ENCODE data around the gene MGST2. TPM values are rescaled to one million over a fixed set of nuclear protein-coding genes. Genes with fewer than 3 reads are reported as not detected.

The MGST2 gene
- polyA plus RNA-seq, 1 donor from 2014 or later: 2.0 TPM

DNA sequence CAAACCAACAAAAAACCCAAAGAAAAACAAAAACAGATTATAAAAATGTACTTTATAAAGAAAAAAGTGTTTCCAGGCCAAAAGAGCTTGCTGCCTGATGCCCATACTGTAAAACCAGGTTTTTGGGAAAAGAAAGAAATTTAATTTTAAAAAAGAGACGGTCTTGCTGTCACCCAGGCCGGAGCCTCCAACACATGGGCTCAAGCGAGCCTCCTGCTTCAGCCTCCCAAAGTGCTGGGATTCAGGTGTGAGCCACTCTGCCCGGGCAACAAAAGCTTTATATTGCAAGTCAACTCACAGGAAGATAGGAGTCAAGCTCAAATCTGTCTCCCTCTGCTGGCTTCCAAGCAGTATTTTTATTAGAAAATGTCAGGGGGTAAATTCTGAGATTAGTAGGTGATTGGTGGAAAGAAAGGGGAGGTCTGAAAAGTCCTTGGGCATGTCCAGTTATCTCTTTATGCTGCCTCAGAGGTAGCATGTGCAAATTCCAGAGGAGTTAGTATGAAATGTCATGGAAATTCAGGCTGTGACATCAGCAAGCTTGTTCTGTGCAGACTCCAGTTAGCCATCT lies 39.4 kb downstream of the MGST2 start:
- Histone ChIP-seq H3K27me3 (ENCODE audit: insufficient read depth, low read depth, low read length) (no peaks in the 10 kb centered on the region), H3K79me2 (replicated peaks; ENCODE audit: insufficient read depth, low read length) (no peaks in the 10 kb centered on the region), H3K9me3 (ENCODE audit: low read length) (no peaks in the 10 kb centered on the region), H2AFZ (ENCODE audit: low read depth, low read length) (no peak overlapping the region), H3K36me3 (ENCODE audit: insufficient read depth, low read length) (no peaks in the 10 kb centered on the region), H3K4me2 (ENCODE audit: low read length) (no peak overlapping the region), H3F3A (ENCODE audit: insufficient read depth, low read length, poor library complexity, severe bottlenecking) (no peaks in the 10 kb centered on the region), H4K20me1 (ENCODE audit: insufficient read depth) (no peaks in the 10 kb centered on the region), H3K4me3 (ENCODE audit: low read length) (no peak overlapping the region), H3K27ac (ENCODE audit: low read length) (no peak overlapping the region), H3K9me2 (ENCODE audit: insufficient read depth, low read length) (no peaks in the 10 kb centered on the region), H3K9ac (ENCODE audit: low read length) (no peak overlapping the region)
- TF ChIP-seq EP300 (conservative IDR thresholded peaks at IDR 0.05; ENCODE audit: poor library complexity, severe bottlenecking) (no peak), POLR2AphosphoS5 (IDR thresholded peaks at IDR 0.05) (no peak), TAF1 (IDR thresholded peaks at IDR 0.05; ENCODE audit: low read depth) (no peak), EZH2 (IDR thresholded peaks at IDR 0.05; ENCODE audit: borderline replicate concordance, insufficient read depth, low read length, poor library complexity, severe bottlenecking) (no peak), SMC3 (conservative IDR thresholded peaks at IDR 0.05; ENCODE audit: poor library complexity) (no peak), RAD21 (conservative IDR thresholded peaks at IDR 0.05) (no peak), MXI1 (conservative IDR thresholded peaks at IDR 0.05; ENCODE audit: poor library complexity, severe bottlenecking) (no peak)
- TF ChIP-seq, protein P1, sequence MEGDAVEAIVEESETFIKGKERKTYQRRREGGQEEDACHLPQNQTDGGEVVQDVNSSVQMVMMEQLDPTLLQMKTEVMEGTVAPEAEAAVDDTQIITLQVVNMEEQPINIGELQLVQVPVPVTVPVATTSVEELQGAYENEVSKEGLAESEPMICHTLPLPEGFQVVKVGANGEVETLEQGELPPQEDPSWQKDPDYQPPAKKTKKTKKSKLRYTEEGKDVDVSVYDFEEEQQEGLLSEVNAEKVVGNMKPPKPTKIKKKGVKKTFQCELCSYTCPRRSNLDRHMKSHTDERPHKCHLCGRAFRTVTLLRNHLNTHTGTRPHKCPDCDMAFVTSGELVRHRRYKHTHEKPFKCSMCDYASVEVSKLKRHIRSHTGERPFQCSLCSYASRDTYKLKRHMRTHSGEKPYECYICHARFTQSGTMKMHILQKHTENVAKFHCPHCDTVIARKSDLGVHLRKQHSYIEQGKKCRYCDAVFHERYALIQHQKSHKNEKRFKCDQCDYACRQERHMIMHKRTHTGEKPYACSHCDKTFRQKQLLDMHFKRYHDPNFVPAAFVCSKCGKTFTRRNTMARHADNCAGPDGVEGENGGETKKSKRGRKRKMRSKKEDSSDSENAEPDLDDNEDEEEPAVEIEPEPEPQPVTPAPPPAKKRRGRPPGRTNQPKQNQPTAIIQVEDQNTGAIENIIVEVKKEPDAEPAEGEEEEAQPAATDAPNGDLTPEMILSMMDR (IDR thresholded peaks at IDR 0.05; ENCODE audit: poor library complexity, severe bottlenecking): no peak
- TF ChIP-seq, protein P2, sequence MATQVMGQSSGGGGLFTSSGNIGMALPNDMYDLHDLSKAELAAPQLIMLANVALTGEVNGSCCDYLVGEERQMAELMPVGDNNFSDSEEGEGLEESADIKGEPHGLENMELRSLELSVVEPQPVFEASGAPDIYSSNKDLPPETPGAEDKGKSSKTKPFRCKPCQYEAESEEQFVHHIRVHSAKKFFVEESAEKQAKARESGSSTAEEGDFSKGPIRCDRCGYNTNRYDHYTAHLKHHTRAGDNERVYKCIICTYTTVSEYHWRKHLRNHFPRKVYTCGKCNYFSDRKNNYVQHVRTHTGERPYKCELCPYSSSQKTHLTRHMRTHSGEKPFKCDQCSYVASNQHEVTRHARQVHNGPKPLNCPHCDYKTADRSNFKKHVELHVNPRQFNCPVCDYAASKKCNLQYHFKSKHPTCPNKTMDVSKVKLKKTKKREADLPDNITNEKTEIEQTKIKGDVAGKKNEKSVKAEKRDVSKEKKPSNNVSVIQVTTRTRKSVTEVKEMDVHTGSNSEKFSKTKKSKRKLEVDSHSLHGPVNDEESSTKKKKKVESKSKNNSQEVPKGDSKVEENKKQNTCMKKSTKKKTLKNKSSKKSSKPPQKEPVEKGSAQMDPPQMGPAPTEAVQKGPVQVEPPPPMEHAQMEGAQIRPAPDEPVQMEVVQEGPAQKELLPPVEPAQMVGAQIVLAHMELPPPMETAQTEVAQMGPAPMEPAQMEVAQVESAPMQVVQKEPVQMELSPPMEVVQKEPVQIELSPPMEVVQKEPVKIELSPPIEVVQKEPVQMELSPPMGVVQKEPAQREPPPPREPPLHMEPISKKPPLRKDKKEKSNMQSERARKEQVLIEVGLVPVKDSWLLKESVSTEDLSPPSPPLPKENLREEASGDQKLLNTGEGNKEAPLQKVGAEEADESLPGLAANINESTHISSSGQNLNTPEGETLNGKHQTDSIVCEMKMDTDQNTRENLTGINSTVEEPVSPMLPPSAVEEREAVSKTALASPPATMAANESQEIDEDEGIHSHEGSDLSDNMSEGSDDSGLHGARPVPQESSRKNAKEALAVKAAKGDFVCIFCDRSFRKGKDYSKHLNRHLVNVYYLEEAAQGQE (IDR thresholded peaks at IDR 0.05; ENCODE audit: borderline replicate concordance): no peak

DNA sequence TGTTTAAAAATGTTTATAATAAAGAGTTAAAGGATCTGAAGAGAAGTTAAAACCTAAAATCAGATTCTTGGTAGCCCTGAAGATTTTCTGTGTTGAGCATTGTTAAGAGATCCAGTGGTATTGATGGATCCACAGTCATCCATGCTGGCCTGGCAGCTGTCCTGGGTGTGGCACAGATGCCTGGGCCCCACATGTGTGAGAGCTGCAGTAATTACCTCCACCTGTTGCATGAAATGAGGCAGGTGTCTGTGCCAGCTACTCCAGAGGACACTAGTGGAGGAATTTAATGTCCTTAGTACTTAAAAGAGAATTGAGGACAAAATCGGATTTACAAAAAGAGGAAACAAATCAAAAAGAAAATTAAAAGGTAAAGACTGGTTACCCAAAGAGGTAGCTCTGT lies 44.0 kb downstream of the MGST2 start:
- Histone ChIP-seq H3K27me3 (ENCODE audit: insufficient read depth, low read depth, low read length) (no peaks in the 10 kb centered on the region), H4K20me1 (ENCODE audit: insufficient read depth) (no peaks in the 10 kb centered on the region), H3K9ac (ENCODE audit: low read length) (no peak overlapping the region), H2AFZ (ENCODE audit: low read depth, low read length) (no peak overlapping the region), H3K9me2 (ENCODE audit: insufficient read depth, low read length) (no peaks in the 10 kb centered on the region), H3K27ac (ENCODE audit: low read length) (no peak overlapping the region), H3K9me3 (ENCODE audit: low read length) (no peaks in the 10 kb centered on the region), H3K79me2 (replicated peaks; ENCODE audit: insufficient read depth, low read length) (no peaks in the 10 kb centered on the region), H3F3A (ENCODE audit: insufficient read depth, low read length, poor library complexity, severe bottlenecking) (no peaks in the 10 kb centered on the region), H3K4me3 (ENCODE audit: low read length) (no peak overlapping the region), H3K36me3 (ENCODE audit: insufficient read depth, low read length) (no peaks in the 10 kb centered on the region), H3K4me2 (ENCODE audit: low read length) (no peak overlapping the region)
- TF ChIP-seq TAF1 (IDR thresholded peaks at IDR 0.05; ENCODE audit: low read depth) (no peak), EZH2 (IDR thresholded peaks at IDR 0.05; ENCODE audit: borderline replicate concordance, insufficient read depth, low read length, poor library complexity, severe bottlenecking) (no peak), SMC3 (conservative IDR thresholded peaks at IDR 0.05; ENCODE audit: poor library complexity) (no peak), MXI1 (conservative IDR thresholded peaks at IDR 0.05; ENCODE audit: poor library complexity, severe bottlenecking) (no peak), RAD21 (conservative IDR thresholded peaks at IDR 0.05) (no peak), POLR2AphosphoS5 (IDR thresholded peaks at IDR 0.05) (no peak), EP300 (conservative IDR thresholded peaks at IDR 0.05; ENCODE audit: poor library complexity, severe bottlenecking) (no peak)
- TF ChIP-seq, protein P2 (IDR thresholded peaks at IDR 0.05; ENCODE audit: borderline replicate concordance): no peak
- TF ChIP-seq, protein P1 (IDR thresholded peaks at IDR 0.05; ENCODE audit: poor library complexity, severe bottlenecking): no peak

Data from neural cell (in vitro differentiated cells).